ENCODE data around the gene AMDHD1.

AMDHD1 gene

GRCh38 chr12:95970905-95971304, 27.8 kb downstream of the AMDHD1 start:
- H3K9me3 ChIP-seq (ENCODE audit: insufficient read depth, low read length): no peaks in the 10 kb centered on the region
- no peaks in the 10 kb centered on the region for H3K27me3 ChIP-seq (ENCODE audit: low read length)
- H3K9me2 ChIP-seq (replicated peaks; ENCODE audit: insufficient read depth, low read length): no peaks in the 10 kb centered on the region; the same call in 1 of the 2 replicates
- H2AFZ ChIP-seq (ENCODE audit: low read depth, low read length, severe bottlenecking): no peak overlapping the region
- H4K20me1 ChIP-seq (ENCODE audit: low read depth, low read length): no peaks in the 10 kb centered on the region
- H3K4me2 ChIP-seq (ENCODE audit: low read depth, low read length, poor library complexity, severe bottlenecking): no peak overlapping the region
- H3K27ac ChIP-seq (ENCODE audit: low read depth, low read length): no peak overlapping the region
- H3K4me3 ChIP-seq (ENCODE audit: insufficient read depth, low read length, poor library complexity, severe bottlenecking): no peak overlapping the region
- H3K79me2 ChIP-seq (ENCODE audit: insufficient read depth, low read length): no peaks in the 10 kb centered on the region
- H3K36me3 ChIP-seq (ENCODE audit: low read length): no peaks in the 10 kb centered on the region
- no peaks in the 10 kb centered on the region for H3F3A ChIP-seq (ENCODE audit: insufficient read depth)
- TF ChIP-seq EZH2phosphoT487 (conservative IDR thresholded peaks at IDR 0.05; ENCODE audit: low read length): no peak
- TF ChIP-seq CTCF (IDR thresholded peaks at IDR 0.05; ENCODE audit: insufficient read depth, low read length, poor library complexity, severe bottlenecking): no peak
- no peak overlapping the region for H3K9ac ChIP-seq (ENCODE audit: low read length)

GRCh38 chr12:95972832-95973456, 29.8 kb downstream of the AMDHD1 start:
- H3K27me3 ChIP-seq (ENCODE audit: low read length): no peaks in the 10 kb centered on the region
- H3K27ac ChIP-seq (ENCODE audit: low read depth, low read length): no peak overlapping the region
- TF ChIP-seq EZH2phosphoT487 (conservative IDR thresholded peaks at IDR 0.05; ENCODE audit: low read length): no peak
- TF ChIP-seq CTCF (IDR thresholded peaks at IDR 0.05; ENCODE audit: insufficient read depth, low read length, poor library complexity, severe bottlenecking): no peak
- no peak overlapping the region for H3K9ac ChIP-seq (ENCODE audit: low read length)
- no peaks in the 10 kb centered on the region for H3K9me3 ChIP-seq (ENCODE audit: insufficient read depth, low read length)
- no peaks in the 10 kb centered on the region; the same call in 1 of the 2 replicates for H3K9me2 ChIP-seq (replicated peaks; ENCODE audit: insufficient read depth, low read length)
- no peaks in the 10 kb centered on the region for H4K20me1 ChIP-seq (ENCODE audit: low read depth, low read length)
- no peak overlapping the region for H3K4me2 ChIP-seq (ENCODE audit: low read depth, low read length, poor library complexity, severe bottlenecking)
- H3K36me3 ChIP-seq (ENCODE audit: low read length): no peaks in the 10 kb centered on the region
- no peaks in the 10 kb centered on the region for H3K79me2 ChIP-seq (ENCODE audit: insufficient read depth, low read length)
- H2AFZ ChIP-seq (ENCODE audit: low read depth, low read length, severe bottlenecking): no peak overlapping the region
- no peak overlapping the region for H3K4me3 ChIP-seq (ENCODE audit: insufficient read depth, low read length, poor library complexity, severe bottlenecking)
- no peaks in the 10 kb centered on the region for H3F3A ChIP-seq (ENCODE audit: insufficient read depth)

GRCh38 chr12:95974358-95974757, 31.2 kb downstream of the AMDHD1 start:
- Histone ChIP-seq H4K20me1 (ENCODE audit: low read depth, low read length) (no peaks in the 10 kb centered on the region), H3K4me2 (ENCODE audit: low read depth, low read length, poor library complexity, severe bottlenecking) (no peak overlapping the region), H3K27me3 (ENCODE audit: low read length) (no peaks in the 10 kb centered on the region), H2AFZ (ENCODE audit: low read depth, low read length, severe bottlenecking) (no peak overlapping the region), H3K36me3 (ENCODE audit: low read length) (no peaks in the 10 kb centered on the region), H3K9ac (ENCODE audit: low read length) (no peak overlapping the region), H3K9me3 (ENCODE audit: insufficient read depth, low read length) (no peaks in the 10 kb centered on the region), H3K4me3 (ENCODE audit: insufficient read depth, low read length, poor library complexity, severe bottlenecking) (no peak overlapping the region), H3K27ac (ENCODE audit: low read depth, low read length) (no peak overlapping the region), H3K79me2 (ENCODE audit: insufficient read depth, low read length) (no peaks in the 10 kb centered on the region), H3K9me2 (replicated peaks; ENCODE audit: insufficient read depth, low read length) (no peaks in the 10 kb centered on the region; the same call in 1 of the 2 replicates), H3F3A (ENCODE audit: insufficient read depth) (no peaks in the 10 kb centered on the region)
- no peak for TF ChIP-seq EZH2phosphoT487 (conservative IDR thresholded peaks at IDR 0.05; ENCODE audit: low read length)
- TF ChIP-seq CTCF (IDR thresholded peaks at IDR 0.05; ENCODE audit: insufficient read depth, low read length, poor library complexity, severe bottlenecking): no peak
